Colon (tissue), 2 donors: ENCODE data around the gene C1QBP.
"Not testable (repeated sequence)": the region's sequence is repeated elsewhere in the genome, so short reads cannot be mapped to it uniquely, and the experiment has no call there.

Experiments
- FAIRE-seq: peaks from 2 replicates; lab custom pipeline; 2012; peaks lifted over from hg19 to GRCh38; lab: Jason Lieb, UNC
- donor health status: control.
- donor health status: control.

Gene C1QBP

GRCh38 chr17:5438716-5439445 is at the start of gene C1QBP:
C1QBP (minus strand) TSS chr17:5439155; CDS start chr17:5439073, 82 bp downstream.
- no peak for FAIRE-seq

GRCh38 chr17:5488752-5489151 is 49.8 kb upstream of the C1QBP start:
- no peak for FAIRE-seq

- no peak for FAIRE-seq
Observed at GRCh38 chr17:5486206-5487124, 47.5 kb upstream of the C1QBP start, which contains the start of gene MIS12. MIS12 (plus strand) TSS chr17:5486566; CDS start chr17:5488863, 2,297 bp downstream.

DNA sequence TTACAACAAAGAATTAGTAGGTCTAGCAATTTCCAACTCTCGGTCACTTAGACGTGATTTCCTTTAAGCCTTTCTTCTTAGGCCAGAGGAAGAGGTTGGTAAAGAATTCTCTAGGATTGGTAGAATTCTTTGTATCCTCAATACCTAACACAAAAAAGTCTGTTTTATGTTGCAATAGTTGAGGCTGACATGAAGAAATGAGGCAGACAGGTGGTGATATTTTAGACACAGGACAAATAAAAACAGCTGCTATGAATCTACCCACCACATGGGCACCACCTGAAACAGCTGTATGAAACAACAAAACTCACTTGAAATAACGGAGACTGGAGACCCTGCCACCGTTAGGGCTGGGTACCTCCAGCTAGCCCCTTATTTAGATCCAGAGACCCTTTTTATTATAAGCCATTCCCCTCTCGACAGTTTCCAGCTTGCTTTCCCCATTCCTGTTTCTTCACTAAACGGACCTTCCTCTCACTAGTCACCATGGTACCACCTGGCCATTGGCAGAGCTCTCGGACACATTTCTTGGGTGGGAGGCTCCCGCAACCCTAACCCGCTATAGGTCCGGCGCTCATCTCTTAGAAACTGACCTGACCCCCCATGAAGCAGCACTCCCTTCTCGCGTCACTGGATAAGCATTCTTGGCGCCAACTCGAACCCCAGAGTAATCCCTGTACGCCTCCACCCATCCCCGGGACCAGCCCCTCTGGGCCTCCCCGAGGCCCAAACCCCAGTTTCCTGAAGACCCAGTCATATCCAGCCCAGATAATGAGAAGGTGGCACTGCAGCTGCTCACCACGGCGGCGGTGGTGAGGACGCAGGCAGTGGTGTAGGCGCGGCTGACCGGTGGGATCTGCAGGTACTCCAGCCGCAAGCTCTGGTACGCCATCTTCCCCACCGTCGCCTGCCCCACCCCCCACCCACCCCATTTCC is 46.6 kb upstream of the C1QBP start, which contains the start of gene DERL2:
TSS of gene DERL2 (minus strand) at position 909 of the 936 bp plus-strand sequence. CDS start at position 892, 17 bp downstream.
- no peak for FAIRE-seq

DNA sequence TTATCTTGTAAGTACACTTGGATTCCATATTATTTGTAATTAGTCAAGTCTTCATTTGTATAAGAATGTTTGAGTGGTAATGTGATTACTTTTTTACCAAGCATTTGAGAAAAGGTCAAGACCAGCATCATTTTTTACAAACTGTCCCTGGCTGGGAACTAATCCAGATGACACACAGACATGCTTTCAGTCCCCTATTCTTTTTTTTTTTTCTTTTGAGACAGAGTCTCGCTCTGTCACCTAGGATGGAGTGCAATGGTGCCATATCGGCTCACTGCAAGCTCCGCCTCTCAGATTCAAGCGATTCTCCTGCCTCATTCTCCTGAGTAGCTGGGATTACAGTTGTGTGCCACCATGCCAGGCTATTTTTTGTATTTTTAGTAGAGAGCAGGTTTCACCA is 42.5 kb upstream of the C1QBP start:
- no peak for FAIRE-seq

DNA sequence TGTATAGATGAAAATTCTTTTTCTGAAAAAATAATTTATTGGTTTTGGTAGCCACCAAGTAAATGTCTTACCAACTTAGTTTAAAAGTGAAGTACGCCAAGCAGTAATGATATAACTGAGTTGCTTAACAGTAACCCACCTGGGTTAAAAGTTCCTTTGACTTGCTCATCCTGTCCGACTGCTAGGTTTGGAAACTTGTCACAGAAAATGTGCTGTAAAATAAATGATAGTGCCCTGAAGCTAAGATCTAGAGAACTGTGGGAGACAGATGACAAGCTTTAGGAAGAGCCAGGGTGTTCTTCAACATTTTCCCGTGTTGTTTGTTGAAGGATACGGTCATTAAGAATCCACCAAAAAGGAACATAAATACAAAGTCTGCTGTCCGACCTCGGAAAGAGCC is 42.0 kb upstream of the C1QBP start:
- no peak for FAIRE-seq

DNA sequence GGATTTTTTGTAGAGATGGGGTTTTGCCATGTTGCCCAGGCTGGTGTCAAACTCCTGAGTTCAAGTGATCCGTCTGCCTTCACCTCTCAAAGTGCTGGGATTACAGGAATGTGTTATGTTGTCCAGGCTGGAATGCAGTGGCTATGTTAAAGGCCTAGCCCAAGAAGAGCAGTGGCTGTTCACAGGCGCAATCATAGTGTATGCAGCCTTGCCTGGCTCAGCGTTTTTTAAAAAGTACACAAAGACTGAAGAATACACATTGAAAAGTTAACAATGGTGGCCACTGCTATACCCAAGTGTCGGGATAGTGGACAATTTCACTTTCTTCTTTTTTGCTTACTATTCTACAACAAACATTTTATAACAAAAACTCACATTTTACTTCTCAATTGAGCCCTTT is 40.0 kb upstream of the C1QBP start:
- FAIRE-seq, result no peak

DNA sequence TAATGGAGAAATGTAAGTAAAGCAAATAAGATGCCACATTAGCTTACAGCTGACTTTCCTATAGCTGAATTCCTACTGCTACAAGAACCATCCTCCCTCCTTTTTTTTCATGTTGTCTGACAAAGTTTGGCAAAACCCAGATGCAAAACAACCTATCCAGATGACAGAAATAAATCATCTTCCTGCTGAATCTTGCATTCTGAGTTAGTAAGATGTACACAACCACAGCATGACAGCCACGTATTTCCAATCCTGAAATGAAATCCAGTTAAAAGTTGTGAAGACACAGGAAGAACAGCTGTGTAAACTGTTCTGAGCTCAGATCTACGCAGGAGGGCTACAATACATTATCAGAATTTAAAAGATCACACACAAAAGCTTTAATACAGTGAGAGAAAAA is 35.0 kb upstream of the C1QBP start:
- FAIRE-seq, result no peak

- FAIRE-seq, result no peak
Observed at GRCh38 chr17:5472511-5472910, 33.6 kb upstream of the C1QBP start.

- FAIRE-seq, result no peak
Observed at GRCh38 chr17:5468075-5468473, 29.1 kb upstream of the C1QBP start.

DNA sequence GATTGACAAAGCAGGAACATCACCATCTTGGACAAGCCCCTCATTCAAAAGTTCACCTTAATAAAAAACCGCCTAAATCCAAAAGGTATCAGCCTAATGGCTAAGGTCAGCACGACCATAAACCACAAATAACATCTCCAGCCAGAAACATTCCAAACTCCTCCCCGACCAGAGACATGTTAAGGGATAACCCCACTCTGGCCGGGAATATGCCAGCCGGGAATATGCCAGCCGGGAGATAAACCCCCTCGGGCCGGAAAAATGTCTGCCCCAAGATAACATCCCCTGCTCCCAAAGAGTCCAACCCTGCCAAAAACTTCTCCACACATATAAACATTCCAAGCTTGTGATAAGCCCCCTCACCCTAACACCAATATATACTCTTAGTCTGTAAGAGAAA is 28.5 kb upstream of the C1QBP start:
- no peak for FAIRE-seq

DNA sequence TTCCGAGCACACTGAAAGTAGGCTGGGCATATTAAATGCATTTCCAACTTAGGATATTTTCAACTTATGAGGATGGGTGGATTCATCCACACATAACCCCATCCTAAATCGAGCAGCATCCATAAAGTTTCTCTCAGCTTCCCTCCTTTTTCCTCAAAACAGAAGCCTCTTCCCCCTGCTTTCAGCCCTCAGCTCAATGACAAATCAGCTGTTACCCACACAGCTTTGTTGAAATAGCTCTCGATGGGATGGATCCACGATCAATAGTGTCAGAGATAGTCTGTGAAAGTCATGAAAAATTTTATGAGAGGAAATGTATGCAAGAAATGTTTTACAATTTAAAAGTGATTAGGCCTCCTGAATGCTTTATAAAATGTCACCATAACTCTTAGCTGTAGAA is 27.3 kb upstream of the C1QBP start:
- no peak for FAIRE-seq

GRCh38 chr17:5464717-5465507 is 26.0 kb upstream of the C1QBP start:
- no peak for FAIRE-seq

DNA sequence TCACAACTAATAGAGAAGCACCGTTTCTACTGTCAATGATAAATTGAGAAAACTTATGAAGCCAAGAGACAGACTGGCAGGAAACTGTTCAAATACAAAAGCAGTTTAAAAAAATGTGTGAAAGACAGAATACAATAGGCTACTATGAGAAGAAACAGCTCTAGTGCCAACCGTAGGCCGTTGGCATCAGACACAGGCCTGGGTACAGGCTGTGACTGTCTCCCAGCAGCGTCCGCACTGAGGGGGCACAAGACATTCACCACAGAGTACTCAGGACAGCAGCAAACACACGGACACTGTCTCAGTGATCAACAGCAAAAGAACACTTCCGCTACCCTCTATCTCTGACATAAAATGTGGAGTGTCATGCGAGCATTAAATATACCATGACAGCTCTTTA is 7.8 kb upstream of the C1QBP start:
- FAIRE-seq, result no peak

DNA sequence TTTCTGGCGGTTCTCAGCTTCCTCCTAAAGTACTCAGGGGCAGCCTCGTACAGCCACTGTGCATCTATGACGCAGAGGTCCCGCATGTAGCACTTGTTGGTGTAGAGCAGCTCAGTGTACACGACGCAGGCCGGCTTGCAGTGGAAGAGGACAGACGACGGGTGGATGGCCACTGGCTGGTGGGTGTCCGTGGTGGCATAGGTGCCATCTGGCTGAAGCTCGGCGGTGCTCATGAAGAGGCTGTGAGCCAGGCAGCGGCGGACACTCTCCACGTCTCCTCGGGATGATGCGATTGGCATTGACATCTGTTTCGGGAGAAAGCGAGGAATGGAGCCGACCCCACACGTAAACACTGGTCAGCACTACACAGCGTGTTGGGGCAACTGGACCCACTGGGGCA is 5.3 kb upstream of the C1QBP start:
- no peak for FAIRE-seq

- no peak for FAIRE-seq
Observed at GRCh38 chr17:5443728-5444127, 4.8 kb upstream of the C1QBP start.

- no peak for FAIRE-seq
Observed at GRCh38 chr17:5439446-5439764, 450 bp upstream of the C1QBP start.

DNA sequence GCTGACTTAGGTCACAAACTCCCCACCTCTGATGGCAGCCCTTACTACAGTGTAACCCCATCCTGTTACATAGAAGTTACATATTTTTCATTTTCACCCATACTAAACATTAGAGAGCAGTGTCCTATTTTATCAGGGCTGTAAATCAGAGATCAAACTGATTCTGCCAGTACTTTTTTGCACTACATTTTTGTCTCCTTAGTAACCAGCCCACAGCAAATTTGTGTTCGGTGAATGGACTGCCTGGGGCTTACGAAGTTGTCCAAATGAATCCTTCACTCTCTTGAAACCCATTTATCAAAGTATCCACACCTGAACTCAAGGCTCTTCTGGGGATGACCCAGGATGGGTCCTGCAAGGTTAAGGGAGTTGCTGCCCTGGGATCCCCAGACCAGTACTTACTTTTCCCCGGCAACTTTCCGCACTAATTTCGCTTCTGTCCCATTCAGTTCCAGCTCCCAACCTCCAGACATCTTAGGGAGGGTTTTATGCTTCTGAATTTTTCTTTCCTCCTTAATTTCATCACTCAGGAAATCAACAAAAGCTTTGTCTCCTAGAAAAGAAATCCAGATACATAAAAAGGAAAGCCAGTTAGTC is 1.1 kb downstream of the C1QBP start:
- FAIRE-seq, result no peak

DNA sequence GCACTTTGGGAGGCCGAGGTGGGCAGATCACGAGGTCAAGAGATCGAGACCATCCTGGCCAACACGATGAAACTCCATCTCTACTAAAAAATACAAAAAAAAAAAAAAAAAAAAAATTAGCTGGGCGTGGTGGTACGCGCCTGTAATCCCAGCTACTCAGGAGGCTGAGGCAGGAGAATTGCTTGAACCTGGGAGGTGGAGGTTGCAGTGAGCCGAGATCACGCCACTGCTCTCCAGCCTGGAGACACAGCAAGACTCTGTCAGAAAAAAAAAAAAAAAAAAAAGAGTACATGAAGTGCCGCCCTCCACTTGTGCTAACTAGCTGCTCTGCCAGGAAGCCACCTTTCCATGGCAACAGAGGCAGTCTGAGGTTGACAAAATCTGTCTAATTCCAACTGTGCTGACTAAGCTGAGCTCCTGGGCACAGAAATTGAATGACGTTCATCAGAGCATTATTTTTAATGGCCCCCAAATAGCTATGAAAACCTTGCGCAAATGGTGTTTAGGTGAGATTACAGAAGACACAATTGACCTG is 3.1 kb downstream of the C1QBP start:
- not testable (repeated sequence) for FAIRE-seq

DNA sequence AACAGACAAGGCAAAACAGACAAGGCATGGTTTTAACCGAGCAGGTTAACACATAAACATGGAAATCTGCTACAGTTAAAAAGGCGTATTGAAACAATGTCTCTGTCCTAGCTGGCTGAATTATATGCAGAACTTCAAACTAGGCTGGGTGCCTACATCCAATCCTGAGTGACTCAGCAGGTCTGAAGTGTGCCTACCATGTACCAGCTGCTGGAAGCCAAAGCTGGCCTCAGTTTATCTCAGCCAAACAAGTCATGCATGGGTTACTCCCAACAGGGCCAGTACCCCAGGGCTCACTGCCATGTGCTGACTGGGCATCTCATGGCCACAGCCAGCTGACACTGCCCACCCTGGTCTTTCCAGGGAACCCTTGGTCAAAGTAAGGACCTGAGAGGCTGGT is 4.0 kb downstream of the C1QBP start:
- FAIRE-seq, result no peak
